HCT116 (cell line): ENCODE data around the gene PAQR6. TPM values are rescaled to one million over a fixed set of nuclear protein-coding genes. Genes with fewer than 3 reads are reported as not detected.
A peak's percentile ranks its signal among the peaks of the same experiment; 100 is the strongest.

Experiments used
- ATAC-seq: fragments of 200-7000 bp; cut with Tn5 transposase; 2 replicates; pipeline ENCODE4 v1.9.1; 2020; ENCODE audit warnings: mild to moderate bottlenecking, moderate library complexity
- BruUV-seq: library from RNA; stranded (reverse); fragments of 400-500 nt; replicated peaks from 2 replicates; lab custom pipeline; 2021; lab: Mats Ljungman, UMichigan
- CTCF ChIA-PET: fragments of 300-600 bp; sonication (Branson Sonifier 250); formaldehyde crosslinking; loops from one replicate; lab custom pipeline; 2021; ENCODE audit warnings: antibody characterized with exemption; lab: Charles Lee
- POLR2A ChIA-PET: fragments of 300-600, 350-600 bp; sonication (Branson Sonifier 250); formaldehyde crosslinking; loops from one replicate; lab custom pipeline; 2021; ENCODE audit warnings: antibody characterized with exemption; lab: Charles Lee
- RAD21 ChIA-PET, 2 experiments: fragments of 300-600 bp; sonication (Branson Sonifier 250); formaldehyde crosslinking; loops; one replicate each; lab custom pipeline; 2023; ENCODE audit warnings: low total read pairs in 2 of 2; ENCODE audit not compliant: uncharacterized antibody in 2 of 2, unreplicated experiment in 2 of 2, low non-redundant PET in 1 of 2; lab: Charles Lee
- DNase-seq: peaks from one replicate; pipeline ENCODE4 v3.0.0-alpha.2; 2010; ENCODE audit warnings: low read depth, low spot score
- H2AFZ ChIP-seq: fragments of 200-600 bp; shearing (Covaris generic), sonication (generic); 2 replicates; pipeline ENCODE4 v1.6.1; 2017; ENCODE audit warnings: low read depth, mixed run types, mixed read lengths, antibody characterized with exemption, low read length; ENCODE audit not compliant: poor library complexity, severe bottlenecking
- H3K27ac ChIP-seq: 2 replicates; pipeline ENCODE4 v1.5.1; 2012; ENCODE audit warnings: low read depth, low read length
- H3K27me3 ChIP-seq: fragments of 200-600 bp; sonication (generic); 2 replicates; pipeline ENCODE4 v1.6.1; 2016; ENCODE audit warnings: mixed run types, low read length, mixed read lengths; ENCODE audit not compliant: insufficient read depth
- H3K36me3 ChIP-seq, 2 experiments: fragments of 200-500 bp in 1 of 2; fragments of 200-600 bp in 1 of 2; sonication (Bioruptor generic) in 1 of 2; sonication (generic) in 1 of 2; 2 replicates each; pipeline versions ENCODE4 v1.5.1 to v1.6.1; 2014 to 2016; ENCODE audit warnings: low read length in 2 of 2, inconsistent platforms in 1 of 2, mixed read lengths in 1 of 2, mixed run types in 1 of 2; ENCODE audit not compliant: insufficient read depth in 2 of 2, control insufficient read depth in 1 of 2
- H3K4me1 ChIP-seq, 2 experiments: fragments of 200-600 bp in 1 of 2; sonication (generic) in 1 of 2; 2 replicates each; pipeline versions ENCODE4 v1.5.1 to v1.6.1; 2012 to 2017; ENCODE audit warnings: low read length in 2 of 2, inconsistent platforms in 1 of 2, mild to moderate bottlenecking in 1 of 2, mixed read lengths in 1 of 2, mixed run types in 1 of 2, moderate library complexity in 1 of 2; ENCODE audit not compliant: insufficient read depth in 2 of 2, control insufficient read depth in 1 of 2
- H3K4me2 ChIP-seq: fragments of 200-600 bp; sonication (generic); 2 replicates; pipeline ENCODE4 v1.6.1; 2017; ENCODE audit warnings: mixed run types, low read length, mixed read lengths
- H3K4me3 ChIP-seq, 2 experiments: fragments of 200-600 bp in 1 of 2; sonication (generic) in 1 of 2; replicated peaks in 1 of 2; 2 replicates each; pipeline ENCODE4 v1.5.1; 2011 to 2016; ENCODE audit warnings: low read length in 2 of 2, control low read depth in 1 of 2, low read depth in 1 of 2, mild to moderate bottlenecking in 1 of 2, mixed read lengths in 1 of 2, mixed run types in 1 of 2
- H3K79me2 ChIP-seq: fragments of 200-600 bp; sonication (generic); 2 replicates; pipeline ENCODE4 v1.6.1; 2017; ENCODE audit warnings: mild to moderate bottlenecking, mixed run types, low read length, moderate library complexity, mixed read lengths; ENCODE audit not compliant: insufficient read depth
- H3K9ac ChIP-seq: fragments of 200-600 bp; sonication (generic); 2 replicates; pipeline ENCODE4 v1.6.1; 2016; ENCODE audit warnings: low read length, mixed read lengths
- H3K9me2 ChIP-seq: fragments of 200-600 bp; sonication (generic), shearing (Covaris generic); 2 replicates; pipeline ENCODE4 v1.6.1; 2017; ENCODE audit warnings: mixed run types, mild to moderate bottlenecking, moderate library complexity; ENCODE audit not compliant: insufficient read depth
- H3K9me3 ChIP-seq, 2 experiments: fragments of 200-500 bp in 1 of 2; fragments of 200-600 bp in 1 of 2; sonication (Bioruptor generic) in 1 of 2; sonication (generic) in 1 of 2; 2 replicates each; pipeline ENCODE4 v1.6.1; 2014 to 2017; ENCODE audit warnings: low read length in 2 of 2, mixed read lengths in 2 of 2, inconsistent platforms in 1 of 2, low read depth in 1 of 2, mild to moderate bottlenecking in 1 of 2, mixed run types in 1 of 2, moderate library complexity in 1 of 2; ENCODE audit not compliant: control insufficient read depth in 1 of 2, insufficient read depth in 1 of 2
- H4K20me1 ChIP-seq: fragments of 200-600 bp; sonication (generic), shearing (Covaris generic); 2 replicates; pipeline ENCODE4 v1.6.1; 2017; ENCODE audit warnings: mixed run types, mild to moderate bottlenecking, moderate library complexity; ENCODE audit not compliant: insufficient read depth
- CEBPB ChIP-seq: IDR thresholded peaks from 2 replicates; pipeline ENCODE4 v1.6.1; 2012; ENCODE audit warnings: low read depth
- EGR1 ChIP-seq: IDR thresholded peaks from 2 replicates; pipeline ENCODE4 v1.6.1; 2012; ENCODE audit warnings: low read depth
- ELF1 ChIP-seq: IDR thresholded peaks from 2 replicates; pipeline ENCODE4 v1.6.1; 2012; ENCODE audit warnings: low read depth, borderline replicate concordance
- EZH2 ChIP-seq: fragments of 200-600 bp; sonication (generic); IDR thresholded peaks from 2 replicates; pipeline ENCODE4 v1.6.1; 2017; ENCODE audit warnings: antibody characterized with exemption, mixed run types
- EZH2phosphoT487 ChIP-seq: fragments of 200-600 bp; IDR thresholded peaks from 2 replicates; pipeline ENCODE4 v1.6.1; 2018; ENCODE audit warnings: antibody characterized with exemption, borderline replicate concordance
- FOSL1 ChIP-seq: IDR thresholded peaks from 2 replicates; pipeline ENCODE4 v1.6.1; 2012; ENCODE audit warnings: low read depth
- JUND ChIP-seq: IDR thresholded peaks from 2 replicates; pipeline ENCODE4 v1.6.1; 2012
- POLR2A ChIP-seq: IDR thresholded peaks from 2 replicates; pipeline ENCODE4 v1.7.0; 2011; ENCODE audit warnings: borderline replicate concordance; ENCODE audit not compliant: insufficient read depth, insufficient read length; ENCODE audit errors: extremely low read depth
- POLR2AphosphoS5 ChIP-seq: IDR thresholded peaks from 2 replicates; pipeline ENCODE4 v1.6.1; 2011; ENCODE audit warnings: mild to moderate bottlenecking, low read depth, low read length, moderate library complexity
- RAD21 ChIP-seq: IDR thresholded peaks from 2 replicates; pipeline ENCODE4 v1.6.1; 2012; ENCODE audit warnings: low read depth, mild to moderate bottlenecking
- SIN3A ChIP-seq: IDR thresholded peaks from 2 replicates; pipeline ENCODE4 v1.6.1; 2012; ENCODE audit warnings: low read depth
- SP1 ChIP-seq: IDR thresholded peaks from 2 replicates; pipeline ENCODE4 v1.6.1; 2012; ENCODE audit warnings: low read depth
- TCF7L2 ChIP-seq: IDR thresholded peaks from 2 replicates; pipeline ENCODE4 v1.7.0; 2011; ENCODE audit warnings: borderline replicate concordance, inconsistent platforms; ENCODE audit not compliant: insufficient read depth, insufficient read length; ENCODE audit errors: extremely low read depth
- YY1 ChIP-seq: IDR thresholded peaks from 2 replicates; pipeline ENCODE4 v1.6.1; 2011; ENCODE audit warnings: low read length, low read depth, moderate library complexity, mild to moderate bottlenecking; ENCODE audit not compliant: insufficient replicate concordance; ENCODE audit errors: extremely low read depth
- ZFX ChIP-seq: fragments of 450-650 bp; IDR thresholded peaks from 2 replicates; pipeline ENCODE4 v1.6.1; 2017
- intact Hi-C: fragments of 100-400 bp; cut with micrococcal nuclease; formaldehyde crosslinking; loops from 2 replicates; pipeline ENCODE4 v1.10.0; 2022
- total RNA-seq: library from RNA; stranded (reverse); gene quantifications from one replicate; pipeline ENCODE4 v1.2.1, GENCODE V29; 2021; ENCODE audit not compliant: unreplicated experiment
- TF ChIP-seq, protein P1 (sequence below): IDR thresholded peaks from 2 replicates; pipeline ENCODE4 v1.6.1; 2012
- TF ChIP-seq, protein P2 (sequence below), 3 experiments: fragments of 200-600 bp in 1 of 3; sonication (generic) in 1 of 3; IDR thresholded peaks in 2 of 3; conservative IDR thresholded peaks in 1 of 3; 2 replicates each; pipeline ENCODE4 v1.5.1; 2012 to 2017; ENCODE audit warnings: low read depth in 2 of 3, low read length in 2 of 3, antibody characterized with exemption in 1 of 3, borderline replicate concordance in 1 of 3, control low read depth in 1 of 3, mild to moderate bottlenecking in 1 of 3, mixed read lengths in 1 of 3, mixed run types in 1 of 3, moderate library complexity in 1 of 3; ENCODE audit not compliant: insufficient read depth in 1 of 3
- TF ChIP-seq, protein P3 (sequence below): IDR thresholded peaks from 2 replicates; pipeline ENCODE4 v1.6.1; 2012
- TF ChIP-seq, protein P4 (sequence below): IDR thresholded peaks from 2 replicates; pipeline ENCODE4 v1.6.1; 2012; ENCODE audit warnings: low read depth

The PAQR6 gene
- total RNA-seq, 1 experiment from 2014 or later, result 10.9 TPM

DNA sequence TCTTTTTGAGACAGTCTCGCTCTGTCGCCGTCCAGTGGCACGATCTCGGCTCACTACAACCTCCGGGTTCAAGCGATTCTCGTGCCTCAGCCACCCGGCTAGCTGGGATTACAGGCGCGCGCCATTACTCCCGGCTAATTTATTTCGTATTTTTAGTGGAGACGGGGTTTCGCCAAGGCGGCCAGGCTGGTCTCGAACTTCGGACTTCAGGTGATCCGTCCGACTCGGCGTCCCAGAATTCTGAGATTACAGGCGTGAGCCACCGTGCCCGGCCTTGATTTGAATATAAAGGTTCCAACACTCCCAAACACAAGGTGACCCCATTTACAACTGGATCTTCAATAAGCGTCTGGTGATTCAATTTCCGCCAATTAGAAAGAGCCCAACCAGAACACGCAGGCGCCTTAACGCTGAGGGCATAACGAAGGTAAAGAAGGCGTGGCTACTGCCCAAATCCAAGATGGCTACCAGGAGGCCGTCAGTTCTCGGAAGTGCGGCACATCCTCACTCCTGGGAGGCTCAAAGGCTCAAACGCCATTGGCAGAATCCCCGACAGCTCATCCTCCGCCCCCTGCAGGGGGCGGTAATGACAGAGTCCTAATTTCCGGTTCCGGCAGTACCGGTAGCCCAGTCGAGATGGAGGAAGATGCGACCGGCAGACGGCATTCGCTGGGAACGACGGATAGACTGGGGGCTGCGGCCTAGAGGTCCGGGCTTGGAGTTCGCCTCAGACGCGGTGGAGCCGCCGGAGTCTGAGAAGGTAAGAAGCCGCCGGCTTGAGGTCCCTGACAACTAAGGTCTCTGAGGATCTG is 54.2 kb downstream of the PAQR6 start, which contains the start of gene SLC25A44:
TSS of gene SLC25A44 (plus strand) at position 617 of the 812 bp plus-strand sequence. CDS start 5,744 bp downstream, outside the sequence.
- Histone ChIP-seq H3K4me3 (peak within 1 kb of the TSS; percentile 84 to 91), H3K27ac (peak within 1 kb of the TSS; percentile 85), H3K4me2 (peak within 1 kb of the TSS; percentile 90), H3K9ac (peak within 1 kb of the TSS; percentile 70), H3K27me3 (no peaks in the 10 kb centered on the region), H3K9me3 (no peaks in the 10 kb centered on the region), H3K9me2 (no peaks in the 10 kb centered on the region), H4K20me1 (no peaks in the 10 kb centered on the region), H3K36me3 (no peaks in the 10 kb centered on the region), H3K79me2 (peaks cover 39% of the 10 kb centered on the region), H3K4me1 (peaks cover 8 to 17% of the 10 kb centered on the region in 2 experiments), H2AFZ (no peak within 1 kb of the TSS)
- no TSS peak for BruUV-seq
- ChIA-PET POLR2A (interaction anchor here (0.6 to 2.8 kb wide), 6 partner anchors 17 to 228 kb away, joined by 3 to 22 read pairs (median 3); partner anchors contain the start of gene PMF1), RAD21 (no interaction called here), CTCF (interaction anchor here (0.9 to 1.7 kb wide), 6 partner anchors 19 to 252 kb away, joined by 3 to 5 read pairs (median 4); partner anchors contain the start of gene PMF1)
- DNase-seq (peak; percentile 99), ATAC-seq (peak; percentile 96)
- intact Hi-C loops, result no loop called here
- TF ChIP-seq POLR2A, result peak; percentile 48
- TF ChIP-seq EZH2phosphoT487, result no peak
- TF ChIP-seq, protein P1, sequence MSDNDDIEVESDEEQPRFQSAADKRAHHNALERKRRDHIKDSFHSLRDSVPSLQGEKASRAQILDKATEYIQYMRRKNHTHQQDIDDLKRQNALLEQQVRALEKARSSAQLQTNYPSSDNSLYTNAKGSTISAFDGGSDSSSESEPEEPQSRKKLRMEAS, result peak; percentile 59
- TF ChIP-seq, protein P2, sequence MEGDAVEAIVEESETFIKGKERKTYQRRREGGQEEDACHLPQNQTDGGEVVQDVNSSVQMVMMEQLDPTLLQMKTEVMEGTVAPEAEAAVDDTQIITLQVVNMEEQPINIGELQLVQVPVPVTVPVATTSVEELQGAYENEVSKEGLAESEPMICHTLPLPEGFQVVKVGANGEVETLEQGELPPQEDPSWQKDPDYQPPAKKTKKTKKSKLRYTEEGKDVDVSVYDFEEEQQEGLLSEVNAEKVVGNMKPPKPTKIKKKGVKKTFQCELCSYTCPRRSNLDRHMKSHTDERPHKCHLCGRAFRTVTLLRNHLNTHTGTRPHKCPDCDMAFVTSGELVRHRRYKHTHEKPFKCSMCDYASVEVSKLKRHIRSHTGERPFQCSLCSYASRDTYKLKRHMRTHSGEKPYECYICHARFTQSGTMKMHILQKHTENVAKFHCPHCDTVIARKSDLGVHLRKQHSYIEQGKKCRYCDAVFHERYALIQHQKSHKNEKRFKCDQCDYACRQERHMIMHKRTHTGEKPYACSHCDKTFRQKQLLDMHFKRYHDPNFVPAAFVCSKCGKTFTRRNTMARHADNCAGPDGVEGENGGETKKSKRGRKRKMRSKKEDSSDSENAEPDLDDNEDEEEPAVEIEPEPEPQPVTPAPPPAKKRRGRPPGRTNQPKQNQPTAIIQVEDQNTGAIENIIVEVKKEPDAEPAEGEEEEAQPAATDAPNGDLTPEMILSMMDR (IDR thresholded peaks at IDR 0.05 in 2 of 3, conservative IDR thresholded peaks at IDR 0.05 in 1 of 3; ENCODE audit: borderline replicate concordance in 1 of 3, insufficient read depth in 1 of 3, low read depth in 2 of 3, low read length in 2 of 3), result peak in 2 of 3 experiments; percentile 12 to 44; a peak in 2 of 6 replicates
- no peak for TF ChIP-seq CEBPB
- TF ChIP-seq, protein P3, sequence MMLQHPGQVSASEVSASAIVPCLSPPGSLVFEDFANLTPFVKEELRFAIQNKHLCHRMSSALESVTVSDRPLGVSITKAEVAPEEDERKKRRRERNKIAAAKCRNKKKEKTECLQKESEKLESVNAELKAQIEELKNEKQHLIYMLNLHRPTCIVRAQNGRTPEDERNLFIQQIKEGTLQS, result no peak
- no peak for TF ChIP-seq EZH2
- peak; percentile 99 for TF ChIP-seq YY1
- peak; percentile 85 for TF ChIP-seq EGR1
- TF ChIP-seq TCF7L2, result peak; percentile 50
- TF ChIP-seq ELF1, result peak; percentile 78
- no peak for TF ChIP-seq RAD21
- TF ChIP-seq SIN3A, result peak; percentile 11; the same call in 1 of the 2 replicates
- TF ChIP-seq JUND, result no peak
- peak; percentile 91 for TF ChIP-seq SP1
- no peak for TF ChIP-seq FOSL1
- TF ChIP-seq ZFX, result no peak
- TF ChIP-seq, protein P4, sequence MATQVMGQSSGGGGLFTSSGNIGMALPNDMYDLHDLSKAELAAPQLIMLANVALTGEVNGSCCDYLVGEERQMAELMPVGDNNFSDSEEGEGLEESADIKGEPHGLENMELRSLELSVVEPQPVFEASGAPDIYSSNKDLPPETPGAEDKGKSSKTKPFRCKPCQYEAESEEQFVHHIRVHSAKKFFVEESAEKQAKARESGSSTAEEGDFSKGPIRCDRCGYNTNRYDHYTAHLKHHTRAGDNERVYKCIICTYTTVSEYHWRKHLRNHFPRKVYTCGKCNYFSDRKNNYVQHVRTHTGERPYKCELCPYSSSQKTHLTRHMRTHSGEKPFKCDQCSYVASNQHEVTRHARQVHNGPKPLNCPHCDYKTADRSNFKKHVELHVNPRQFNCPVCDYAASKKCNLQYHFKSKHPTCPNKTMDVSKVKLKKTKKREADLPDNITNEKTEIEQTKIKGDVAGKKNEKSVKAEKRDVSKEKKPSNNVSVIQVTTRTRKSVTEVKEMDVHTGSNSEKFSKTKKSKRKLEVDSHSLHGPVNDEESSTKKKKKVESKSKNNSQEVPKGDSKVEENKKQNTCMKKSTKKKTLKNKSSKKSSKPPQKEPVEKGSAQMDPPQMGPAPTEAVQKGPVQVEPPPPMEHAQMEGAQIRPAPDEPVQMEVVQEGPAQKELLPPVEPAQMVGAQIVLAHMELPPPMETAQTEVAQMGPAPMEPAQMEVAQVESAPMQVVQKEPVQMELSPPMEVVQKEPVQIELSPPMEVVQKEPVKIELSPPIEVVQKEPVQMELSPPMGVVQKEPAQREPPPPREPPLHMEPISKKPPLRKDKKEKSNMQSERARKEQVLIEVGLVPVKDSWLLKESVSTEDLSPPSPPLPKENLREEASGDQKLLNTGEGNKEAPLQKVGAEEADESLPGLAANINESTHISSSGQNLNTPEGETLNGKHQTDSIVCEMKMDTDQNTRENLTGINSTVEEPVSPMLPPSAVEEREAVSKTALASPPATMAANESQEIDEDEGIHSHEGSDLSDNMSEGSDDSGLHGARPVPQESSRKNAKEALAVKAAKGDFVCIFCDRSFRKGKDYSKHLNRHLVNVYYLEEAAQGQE, result no peak
- TF ChIP-seq POLR2AphosphoS5, result peak; percentile 76
